IPS DF 4.7 (cell line): Measurements from ENCODE around the gene DNAJC16.
"Not testable (repeated sequence)": the region's sequence is repeated elsewhere in the genome, so short reads cannot be mapped to it uniquely, and the experiment has no call there.

Source experiments
- DNase-seq: peaks from one replicate; pipeline ENCODE4 v3.0.0-alpha.2; 2013; ENCODE audit warnings: low spot score; ENCODE audit errors: extremely low read depth

The DNAJC16 gene

DNA sequence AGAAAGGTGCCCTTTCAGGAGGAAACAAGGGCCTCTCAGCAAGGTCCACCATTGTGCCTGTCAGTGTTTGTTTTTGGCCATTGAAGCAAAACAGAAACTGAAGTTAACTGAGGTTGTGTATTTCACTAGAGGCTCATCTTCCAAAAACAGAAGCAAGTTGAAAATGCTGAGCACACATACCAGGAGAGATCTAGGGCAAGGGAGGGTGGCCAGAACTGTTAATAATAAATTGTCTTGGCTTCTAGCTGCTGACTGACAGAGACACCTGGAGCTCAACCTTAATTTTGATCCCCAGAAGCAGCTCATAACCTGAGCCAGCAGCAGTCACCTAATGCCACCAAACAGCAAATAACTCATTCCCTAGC, 53.0 kb downstream of the DNAJC16 start:
- no peak for DNase-seq

- no peak for DNase-seq
These were observed 56.5 kb downstream of the DNAJC16 start for GRCh38 chr1:15583016-15583706.

- DNase-seq, result peak; percentile 68
These were observed 58.1 kb downstream of the DNAJC16 start, which contains the start of gene AGMAT for GRCh38 chr1:15584489-15585363. Gene AGMAT, minus strand, starts transcription at chr1:15585051. Its CDS starts 84 bp downstream, at chr1:15584967.

GRCh38 chr1:15592285-15592684, 65.6 kb downstream of the DNAJC16 start:
- DNase-seq, result no peak

DNA sequence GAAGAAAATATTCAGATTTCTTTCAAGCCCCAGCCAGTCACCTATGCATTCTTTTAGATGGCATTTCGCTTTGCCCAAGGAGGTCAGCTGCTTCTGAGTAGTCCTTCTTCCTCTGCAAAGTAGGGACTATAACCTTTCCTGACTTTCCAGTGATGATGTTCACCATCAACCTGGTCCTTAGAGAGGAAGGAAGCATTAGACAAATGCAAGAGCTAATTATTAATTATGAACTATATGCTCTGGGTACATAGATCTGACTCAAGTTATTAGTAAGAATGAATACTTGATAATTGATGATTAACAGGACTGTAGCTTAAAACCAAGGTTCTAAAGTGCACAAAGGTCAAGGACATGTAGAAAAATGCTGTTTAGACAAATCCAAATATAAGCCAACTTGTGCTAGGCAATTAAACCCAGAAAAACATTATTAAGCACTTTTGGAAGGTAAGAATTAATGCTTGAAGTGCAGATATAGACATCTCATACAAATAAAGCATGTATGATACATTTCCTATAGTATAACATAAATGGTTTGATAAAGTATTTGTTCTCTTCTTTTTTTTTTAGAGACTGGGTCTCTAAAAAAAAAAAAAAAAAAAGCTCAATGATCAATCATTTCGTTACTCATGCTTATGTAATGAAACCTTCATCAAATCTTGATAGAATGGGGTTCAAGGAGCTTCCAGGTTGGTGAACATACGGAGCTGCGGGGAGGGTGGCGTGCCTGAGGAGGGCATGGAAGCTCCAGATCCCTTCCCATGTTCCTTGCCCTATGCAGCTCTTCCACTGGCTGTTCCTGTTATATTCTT, 69.4 kb downstream of the DNAJC16 start:
- no peak for DNase-seq

- DNase-seq, result no peak
These were observed 71.8 kb downstream of the DNAJC16 start for GRCh38 chr1:15598436-15598835.

GRCh38 chr1:15603050-15603965, 76.7 kb downstream of the DNAJC16 start:
- peak; percentile 94 for DNase-seq

DNA sequence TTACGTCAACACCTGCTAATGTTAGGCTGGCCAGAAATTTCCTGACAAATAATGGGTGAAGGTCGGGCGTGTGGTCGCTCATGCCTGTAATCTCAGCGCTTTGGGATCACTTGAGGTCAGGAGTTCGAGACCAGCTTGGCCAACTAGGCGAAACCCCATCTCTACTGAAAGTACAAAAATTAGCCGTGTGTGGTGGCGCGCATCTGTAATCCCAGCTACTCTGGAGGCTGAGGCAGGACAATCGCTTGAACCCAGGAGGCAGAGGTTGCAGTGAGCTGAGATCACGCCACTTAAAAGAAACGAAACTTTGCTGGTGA, 77.3 kb downstream of the DNAJC16 start:
- not testable (repeated sequence) for DNase-seq

GRCh38 chr1:15604400-15604799, 77.8 kb downstream of the DNAJC16 start:
- DNase-seq, result not testable (repeated sequence)

DNA sequence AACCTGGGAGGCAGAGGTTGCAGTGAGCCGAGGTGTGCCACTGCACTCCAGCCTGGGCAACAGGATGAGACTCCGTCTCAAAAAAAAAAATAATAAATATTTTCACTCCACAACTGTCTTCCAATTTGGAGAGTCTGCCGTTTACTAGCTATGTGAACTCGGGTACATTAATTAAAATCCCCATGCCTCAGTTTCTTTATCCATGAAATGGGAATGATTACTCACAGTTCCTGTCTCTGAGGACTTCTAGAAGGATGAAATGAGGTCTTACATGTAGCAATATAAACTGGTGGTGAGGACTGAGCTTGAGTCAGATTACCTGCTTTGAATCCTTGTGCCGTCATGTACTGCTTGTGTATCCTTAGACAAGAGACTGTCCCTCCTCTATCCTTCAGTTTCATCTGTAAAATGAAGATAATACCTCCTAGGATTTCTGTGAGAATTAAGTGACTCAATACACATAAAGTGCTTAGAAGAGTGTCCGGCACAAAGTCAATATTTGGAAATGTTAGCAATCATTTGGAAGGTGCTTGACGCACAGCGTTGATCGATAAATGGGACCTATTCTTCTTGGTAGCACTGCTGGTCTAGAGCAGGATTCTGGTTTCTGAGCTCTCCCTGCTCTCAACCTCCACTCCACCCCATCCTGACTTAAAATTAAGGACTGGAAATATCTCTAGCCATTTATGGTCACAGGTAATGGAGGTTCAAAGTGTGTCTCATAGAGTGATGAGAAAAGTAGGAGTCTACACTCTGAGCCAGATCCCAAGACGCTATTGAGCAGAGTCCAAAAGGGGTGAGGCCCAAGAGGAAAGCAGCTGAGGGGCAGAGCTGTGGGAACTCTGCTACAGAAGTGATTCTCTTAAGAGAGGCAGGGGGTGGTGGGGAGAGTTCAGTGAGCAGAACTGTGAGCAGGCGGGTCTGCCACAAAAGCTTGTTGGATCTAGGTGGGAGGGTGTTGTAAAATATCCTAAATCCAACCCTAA, 79.0 kb downstream of the DNAJC16 start:
- DNase-seq, result no peak

- no peak for DNase-seq
These were observed 83.0 kb downstream of the DNAJC16 start for GRCh38 chr1:15609631-15610030.

GRCh38 chr1:15610167-15610566, 83.5 kb downstream of the DNAJC16 start:
- no peak for DNase-seq

- no peak for DNase-seq
These were observed 89.9 kb downstream of the DNAJC16 start for GRCh38 chr1:15616373-15617172.

- peak; percentile 90 for DNase-seq
These were observed 90.8 kb downstream of the DNAJC16 start, which contains the start of gene DDI2 for GRCh38 chr1:15617173-15618076. Gene DDI2, plus strand, starts transcription at chr1:15617458. Its CDS starts 213 bp downstream, at chr1:15617671.

DNA sequence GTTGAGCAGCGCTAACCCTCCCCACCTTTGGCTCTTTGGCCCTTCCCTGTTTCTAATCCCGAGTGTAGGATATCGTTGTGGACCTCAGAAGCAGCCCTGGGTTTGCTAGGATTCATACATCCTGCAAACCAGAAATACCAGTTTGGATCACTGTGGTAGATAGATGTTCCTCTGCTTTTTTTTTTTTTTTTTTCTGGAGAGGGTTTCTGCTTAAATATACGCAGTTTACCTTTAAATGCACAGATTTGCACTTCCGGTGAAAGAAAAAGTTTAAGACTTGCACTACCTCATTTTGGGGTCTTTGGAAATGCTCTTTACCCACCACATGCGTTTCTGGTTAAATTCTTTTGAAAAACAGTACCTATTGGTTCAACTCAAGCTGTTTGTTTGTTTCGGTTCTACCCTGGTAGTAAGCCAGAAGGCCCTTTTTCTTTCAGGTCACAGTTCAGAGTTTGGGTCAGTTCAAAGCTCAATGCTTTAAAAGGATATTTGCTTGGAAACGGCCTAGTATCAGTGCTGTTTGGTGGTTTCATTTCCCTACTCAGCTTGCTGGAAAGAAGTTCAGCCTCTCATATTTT, 91.5 kb downstream of the DNAJC16 start:
- DNase-seq, result no peak

GRCh38 chr1:15618655-15619525, 92.2 kb downstream of the DNAJC16 start:
- DNase-seq, result no peak
